ENCODE data around the gene SNORC. TPM values are rescaled to one million over a fixed set of nuclear protein-coding genes. Genes with fewer than 3 reads are reported as not detected.

Gene SNORC
- total and polyA plus RNA-seq, 2 of the 13 experiments (the other 11 are each of a cell fraction or from before 2014, with no cell fraction given) = 59.1 to 86.1 TPM

DNA sequence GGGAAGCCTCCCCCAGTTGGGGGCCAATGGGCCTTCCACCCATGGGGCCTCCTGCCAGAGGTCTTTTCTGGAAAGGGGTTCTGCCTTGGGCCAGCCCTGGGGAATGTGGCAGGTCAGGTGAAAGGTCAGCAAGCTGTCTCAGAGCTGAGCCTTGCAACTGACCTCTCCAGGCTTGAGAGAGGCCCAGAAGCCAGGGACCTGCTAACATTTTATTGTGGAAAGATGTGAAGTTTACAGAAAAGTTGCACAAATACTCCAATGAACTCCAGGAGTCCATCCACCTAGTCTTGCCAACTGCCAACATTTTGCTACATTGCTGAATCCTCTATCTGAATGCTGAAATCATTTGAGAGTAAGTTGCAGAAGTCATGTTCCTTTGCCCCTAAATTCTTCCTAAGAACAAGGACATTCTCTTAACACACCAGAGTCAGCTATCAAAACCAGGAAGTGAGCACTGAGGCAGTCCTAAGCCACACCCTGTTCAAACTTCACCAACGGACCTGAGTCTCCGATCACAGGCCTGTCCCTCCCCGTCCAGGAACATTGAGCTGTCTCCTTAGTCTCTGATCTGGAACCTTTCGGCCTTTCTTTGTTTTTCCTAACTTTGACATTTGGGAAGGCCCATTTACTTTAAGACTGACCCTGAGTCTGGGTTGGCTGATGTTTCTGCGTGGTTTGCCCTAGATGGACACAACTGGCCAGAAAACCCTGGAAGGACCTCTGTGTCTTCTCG lies 4.0 kb downstream of the SNORC start (continued):
- TF ChIP-seq, protein P1, sequence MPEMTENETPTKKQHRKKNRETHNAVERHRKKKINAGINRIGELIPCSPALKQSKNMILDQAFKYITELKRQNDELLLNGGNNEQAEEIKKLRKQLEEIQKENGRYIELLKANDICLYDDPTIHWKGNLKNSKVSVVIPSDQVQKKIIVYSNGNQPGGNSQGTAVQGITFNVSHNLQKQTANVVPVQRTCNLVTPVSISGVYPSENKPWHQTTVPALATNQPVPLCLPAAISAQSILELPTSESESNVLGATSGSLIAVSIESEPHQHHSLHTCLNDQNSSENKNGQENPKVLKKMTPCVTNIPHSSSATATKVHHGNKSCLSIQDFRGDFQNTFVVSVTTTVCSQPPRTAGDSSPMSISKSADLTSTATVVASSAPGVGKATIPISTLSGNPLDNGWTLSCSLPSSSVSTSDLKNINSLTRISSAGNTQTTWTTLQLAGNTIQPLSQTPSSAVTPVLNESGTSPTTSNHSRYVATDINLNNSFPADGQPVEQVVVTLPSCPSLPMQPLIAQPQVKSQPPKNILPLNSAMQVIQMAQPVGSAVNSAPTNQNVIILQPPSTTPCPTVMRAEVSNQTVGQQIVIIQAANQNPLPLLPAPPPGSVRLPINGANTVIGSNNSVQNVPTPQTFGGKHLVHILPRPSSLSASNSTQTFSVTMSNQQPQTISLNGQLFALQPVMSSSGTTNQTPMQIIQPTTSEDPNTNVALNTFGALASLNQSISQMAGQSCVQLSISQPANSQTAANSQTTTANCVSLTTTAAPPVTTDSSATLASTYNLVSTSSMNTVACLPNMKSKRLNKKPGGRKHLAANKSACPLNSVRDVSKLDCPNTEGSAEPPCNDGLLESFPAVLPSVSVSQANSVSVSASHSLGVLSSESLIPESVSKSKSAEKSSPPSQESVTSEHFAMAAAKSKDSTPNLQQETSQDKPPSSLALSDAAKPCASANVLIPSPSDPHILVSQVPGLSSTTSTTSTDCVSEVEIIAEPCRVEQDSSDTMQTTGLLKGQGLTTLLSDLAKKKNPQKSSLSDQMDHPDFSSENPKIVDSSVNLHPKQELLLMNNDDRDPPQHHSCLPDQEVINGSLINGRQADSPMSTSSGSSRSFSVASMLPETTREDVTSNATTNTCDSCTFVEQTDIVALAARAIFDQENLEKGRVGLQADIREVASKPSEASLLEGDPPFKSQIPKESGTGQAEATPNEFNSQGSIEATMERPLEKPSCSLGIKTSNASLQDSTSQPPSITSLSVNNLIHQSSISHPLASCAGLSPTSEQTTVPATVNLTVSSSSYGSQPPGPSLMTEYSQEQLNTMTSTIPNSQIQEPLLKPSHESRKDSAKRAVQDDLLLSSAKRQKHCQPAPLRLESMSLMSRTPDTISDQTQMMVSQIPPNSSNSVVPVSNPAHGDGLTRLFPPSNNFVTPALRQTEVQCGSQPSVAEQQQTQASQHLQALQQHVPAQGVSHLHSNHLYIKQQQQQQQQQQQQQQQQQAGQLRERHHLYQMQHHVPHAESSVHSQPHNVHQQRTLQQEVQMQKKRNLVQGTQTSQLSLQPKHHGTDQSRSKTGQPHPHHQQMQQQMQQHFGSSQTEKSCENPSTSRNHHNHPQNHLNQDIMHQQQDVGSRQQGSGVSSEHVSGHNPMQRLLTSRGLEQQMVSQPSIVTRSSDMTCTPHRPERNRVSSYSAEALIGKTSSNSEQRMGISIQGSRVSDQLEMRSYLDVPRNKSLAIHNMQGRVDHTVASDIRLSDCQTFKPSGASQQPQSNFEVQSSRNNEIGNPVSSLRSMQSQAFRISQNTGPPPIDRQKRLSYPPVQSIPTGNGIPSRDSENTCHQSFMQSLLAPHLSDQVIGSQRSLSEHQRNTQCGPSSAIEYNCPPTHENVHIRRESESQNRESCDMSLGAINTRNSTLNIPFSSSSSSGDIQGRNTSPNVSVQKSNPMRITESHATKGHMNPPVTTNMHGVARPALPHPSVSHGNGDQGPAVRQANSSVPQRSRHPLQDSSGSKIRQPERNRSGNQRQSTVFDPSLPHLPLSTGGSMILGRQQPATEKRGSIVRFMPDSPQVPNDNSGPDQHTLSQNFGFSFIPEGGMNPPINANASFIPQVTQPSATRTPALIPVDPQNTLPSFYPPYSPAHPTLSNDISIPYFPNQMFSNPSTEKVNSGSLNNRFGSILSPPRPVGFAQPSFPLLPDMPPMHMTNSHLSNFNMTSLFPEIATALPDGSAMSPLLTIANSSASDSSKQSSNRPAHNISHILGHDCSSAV (CRISPR knock-in tag; IDR thresholded peaks at IDR 0.05; ENCODE audit: borderline replicate concordance) = no peak
- TF ChIP-seq ZNF354B (CRISPR knock-in tag; IDR thresholded peaks at IDR 0.05) (0 out of 2 replicates have a peak, but pooled peaks have one; percentile 60), ZNF496 (CRISPR knock-in tag; IDR thresholded peaks at IDR 0.05; ENCODE audit: insufficient replicate concordance) (no peak), ZNF33A (CRISPR knock-in tag; IDR thresholded peaks at IDR 0.05; ENCODE audit: borderline replicate concordance) (no peak), RBFOX2 (IDR thresholded peaks at IDR 0.05; ENCODE audit: low read depth, low read length) (peak; percentile 2; the same call in 1 of the 2 replicates), POGZ (CRISPR knock-in tag; IDR thresholded peaks at IDR 0.05) (no peak), ETV6 (CRISPR knock-in tag; conservative IDR thresholded peaks at IDR 0.05) (no peak), ZNF674 (CRISPR knock-in tag; IDR thresholded peaks at IDR 0.05; ENCODE audit: low read depth) (no peak), ZFY (CRISPR knock-in tag; IDR thresholded peaks at IDR 0.05) (peak; percentile 50; the same call in 1 of the 2 replicates), SAP130 (CRISPR knock-in tag; IDR thresholded peaks at IDR 0.05; ENCODE audit: low read depth) (peak; percentile 62), ELF3 (CRISPR knock-in tag; IDR thresholded peaks at IDR 0.05) (peak; percentile 96), ZNF124 (CRISPR knock-in tag; IDR thresholded peaks at IDR 0.05) (no peak), TEAD2 (CRISPR knock-in tag; IDR thresholded peaks at IDR 0.05) (no peak), HDAC2 (CRISPR knock-in tag; IDR thresholded peaks at IDR 0.05) (0 out of 2 replicates have a peak, but pooled peaks have one; percentile 19), MYC (CRISPR knock-in tag; IDR thresholded peaks at IDR 0.05; ENCODE audit: borderline replicate concordance) (0 out of 2 replicates have a peak, but pooled peaks have one; percentile 12), ZNF644 (CRISPR knock-in tag; IDR thresholded peaks at IDR 0.05; ENCODE audit: low read depth) (no peak), ZNF205 (CRISPR knock-in tag; IDR thresholded peaks at IDR 0.05) (0 out of 2 replicates have a peak, but pooled peaks have one; percentile 14)
- TF ChIP-seq, protein P2, sequence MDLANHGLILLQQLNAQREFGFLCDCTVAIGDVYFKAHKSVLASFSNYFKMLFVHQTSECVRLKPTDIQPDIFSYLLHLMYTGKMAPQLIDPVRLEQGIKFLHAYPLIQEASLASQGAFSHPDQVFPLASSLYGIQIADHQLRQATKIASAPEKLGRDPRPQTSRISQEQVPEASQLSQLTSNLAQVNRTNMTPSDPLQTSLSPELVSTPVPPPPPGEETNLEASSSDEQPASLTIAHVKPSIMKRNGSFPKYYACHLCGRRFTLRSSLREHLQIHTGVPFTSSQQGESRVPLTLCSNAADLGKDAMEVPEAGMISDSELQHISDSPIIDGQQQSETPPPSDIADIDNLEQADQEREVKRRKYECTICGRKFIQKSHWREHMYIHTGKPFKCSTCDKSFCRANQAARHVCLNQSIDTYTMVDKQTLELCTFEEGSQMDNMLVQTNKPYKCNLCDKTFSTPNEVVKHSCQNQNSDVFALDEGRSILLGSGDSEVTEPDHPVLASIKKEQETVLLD (CRISPR knock-in tag; IDR thresholded peaks at IDR 0.05; ENCODE audit: low read depth) = no peak
- TF ChIP-seq, protein P3, sequence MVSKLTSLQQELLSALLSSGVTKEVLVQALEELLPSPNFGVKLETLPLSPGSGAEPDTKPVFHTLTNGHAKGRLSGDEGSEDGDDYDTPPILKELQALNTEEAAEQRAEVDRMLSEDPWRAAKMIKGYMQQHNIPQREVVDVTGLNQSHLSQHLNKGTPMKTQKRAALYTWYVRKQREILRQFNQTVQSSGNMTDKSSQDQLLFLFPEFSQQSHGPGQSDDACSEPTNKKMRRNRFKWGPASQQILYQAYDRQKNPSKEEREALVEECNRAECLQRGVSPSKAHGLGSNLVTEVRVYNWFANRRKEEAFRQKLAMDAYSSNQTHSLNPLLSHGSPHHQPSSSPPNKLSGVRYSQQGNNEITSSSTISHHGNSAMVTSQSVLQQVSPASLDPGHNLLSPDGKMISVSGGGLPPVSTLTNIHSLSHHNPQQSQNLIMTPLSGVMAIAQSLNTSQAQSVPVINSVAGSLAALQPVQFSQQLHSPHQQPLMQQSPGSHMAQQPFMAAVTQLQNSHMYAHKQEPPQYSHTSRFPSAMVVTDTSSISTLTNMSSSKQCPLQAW (CRISPR knock-in tag; IDR thresholded peaks at IDR 0.05) = peak; percentile 65; the same call in 1 of the 2 replicates
